ENCODE results near the gene DTL. TPM values are rescaled to one million over a fixed set of nuclear protein-coding genes. Genes with fewer than 3 reads are reported as not detected.

DTL gene
- total and polyA plus RNA-seq, 2 of the 13 experiments (the other 11 are each of a cell fraction or from before 2014, with no cell fraction given): 10.4 to 32.8 TPM

DNA sequence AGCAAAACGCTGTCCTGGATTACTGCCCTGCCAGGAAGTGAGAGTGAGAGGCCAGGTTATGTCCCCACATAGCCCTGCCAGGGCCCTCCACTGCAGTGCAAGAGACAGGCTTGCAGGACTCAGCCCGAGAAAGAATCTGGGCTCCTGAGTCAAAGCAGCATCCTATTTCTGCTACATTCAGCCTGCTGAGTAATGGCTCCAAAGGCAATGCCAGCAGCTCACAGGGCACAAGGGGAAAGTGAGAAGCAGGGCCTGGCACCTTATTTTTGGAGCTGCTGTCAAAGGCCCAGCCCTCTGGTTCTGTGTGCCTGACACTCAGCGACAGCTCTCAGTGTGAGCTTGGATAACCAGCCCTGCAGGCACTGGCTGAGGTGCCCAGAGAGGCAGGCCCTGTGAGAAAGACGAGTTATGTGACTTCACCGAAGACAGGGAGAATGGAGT is 83.9 kb downstream of the DTL start (continued):
- TF ChIP-seq, protein P1, sequence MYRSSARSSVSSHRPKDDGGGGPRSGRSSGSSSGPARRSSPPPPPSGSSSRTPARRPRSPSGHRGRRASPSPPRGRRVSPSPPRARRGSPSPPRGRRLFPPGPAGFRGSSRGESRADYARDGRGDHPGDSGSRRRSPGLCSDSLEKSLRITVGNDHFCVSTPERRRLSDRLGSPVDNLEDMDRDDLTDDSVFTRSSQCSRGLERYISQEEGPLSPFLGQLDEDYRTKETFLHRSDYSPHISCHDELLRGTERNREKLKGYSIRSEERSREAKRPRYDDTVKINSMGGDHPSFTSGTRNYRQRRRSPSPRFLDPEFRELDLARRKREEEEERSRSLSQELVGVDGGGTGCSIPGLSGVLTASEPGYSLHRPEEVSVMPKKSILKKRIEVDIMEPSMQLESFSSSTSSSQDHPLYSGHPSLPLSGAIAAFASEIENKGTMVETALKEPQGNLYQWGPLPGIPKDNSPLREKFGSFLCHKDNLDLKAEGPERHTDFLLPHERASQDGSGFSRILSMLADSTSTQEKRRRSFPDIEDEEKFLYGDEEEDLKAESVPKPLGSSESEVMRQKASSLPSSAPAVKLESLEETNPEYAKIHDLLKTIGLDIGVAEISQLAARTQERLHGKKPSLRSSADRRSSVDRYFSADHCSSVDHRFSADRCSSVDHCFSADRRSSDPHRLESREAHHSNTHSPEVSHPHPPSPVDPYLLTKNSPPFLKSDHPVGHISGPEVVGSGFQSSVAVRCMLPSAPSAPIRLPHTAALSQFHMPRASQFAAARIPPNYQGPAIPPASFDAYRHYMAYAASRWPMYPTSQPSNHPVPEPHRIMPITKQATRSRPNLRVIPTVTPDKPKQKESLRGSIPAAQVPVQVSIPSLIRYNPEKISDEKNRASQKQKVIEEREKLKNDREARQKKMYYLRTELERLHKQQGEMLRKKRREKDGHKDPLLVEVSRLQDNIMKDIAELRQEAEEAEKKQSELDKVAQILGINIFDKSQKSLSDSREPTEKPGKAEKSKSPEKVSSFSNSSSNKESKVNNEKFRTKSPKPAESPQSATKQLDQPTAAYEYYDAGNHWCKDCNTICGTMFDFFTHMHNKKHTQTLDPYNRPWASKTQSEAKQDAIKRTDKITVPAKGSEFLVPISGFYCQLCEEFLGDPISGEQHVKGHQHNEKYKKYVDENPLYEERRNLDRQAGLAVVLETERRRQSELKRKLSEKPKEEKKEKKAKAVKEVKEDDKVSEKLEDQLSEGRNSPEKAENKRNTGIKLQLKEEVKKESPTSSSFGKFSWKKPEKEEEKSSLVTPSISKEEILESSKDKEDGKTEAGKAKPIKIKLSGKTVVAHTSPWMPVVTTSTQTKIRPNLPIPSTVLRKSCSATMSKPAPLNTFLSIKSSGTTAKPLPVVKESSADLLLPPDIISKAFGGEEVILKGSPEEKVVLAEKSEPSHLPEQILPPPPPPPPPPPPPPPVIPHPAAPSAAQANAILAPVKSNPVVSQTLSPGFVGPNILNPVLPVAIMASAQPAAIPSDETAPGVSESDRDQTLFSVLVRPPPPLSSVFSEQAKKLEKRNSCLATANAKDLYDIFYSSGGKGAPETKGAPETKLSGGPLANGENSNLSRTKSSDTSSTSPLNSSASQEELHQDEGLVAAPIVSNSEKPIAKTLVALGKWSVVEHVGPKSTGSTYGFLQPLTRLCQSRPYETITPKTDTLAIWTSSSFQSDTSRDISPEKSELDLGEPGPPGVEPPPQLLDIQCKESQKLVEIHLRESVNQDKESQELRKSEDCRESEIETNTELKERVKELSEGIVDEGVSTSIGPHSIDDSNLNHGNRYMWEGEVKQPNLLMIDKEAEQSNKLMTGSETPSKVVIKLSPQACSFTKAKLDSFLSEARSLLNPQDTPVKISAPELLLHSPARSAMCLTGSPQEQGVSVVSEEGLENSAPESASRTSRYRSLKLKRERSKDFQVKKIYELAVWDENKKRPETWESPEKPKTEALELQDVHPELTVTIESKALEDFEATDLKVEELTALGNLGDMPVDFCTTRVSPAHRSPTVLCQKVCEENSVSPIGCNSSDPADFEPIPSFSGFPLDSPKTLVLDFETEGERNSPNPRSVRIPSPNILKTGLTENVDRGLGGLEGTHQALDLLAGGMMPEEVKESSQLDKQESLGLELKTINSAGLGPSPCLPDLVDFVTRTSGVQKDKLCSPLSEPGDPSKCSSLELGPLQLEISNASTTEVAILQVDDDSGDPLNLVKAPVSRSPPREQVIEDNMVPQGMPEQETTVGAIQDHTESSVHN (CRISPR knock-in tag; IDR thresholded peaks at IDR 0.05): no peak
- TF ChIP-seq, protein P2, sequence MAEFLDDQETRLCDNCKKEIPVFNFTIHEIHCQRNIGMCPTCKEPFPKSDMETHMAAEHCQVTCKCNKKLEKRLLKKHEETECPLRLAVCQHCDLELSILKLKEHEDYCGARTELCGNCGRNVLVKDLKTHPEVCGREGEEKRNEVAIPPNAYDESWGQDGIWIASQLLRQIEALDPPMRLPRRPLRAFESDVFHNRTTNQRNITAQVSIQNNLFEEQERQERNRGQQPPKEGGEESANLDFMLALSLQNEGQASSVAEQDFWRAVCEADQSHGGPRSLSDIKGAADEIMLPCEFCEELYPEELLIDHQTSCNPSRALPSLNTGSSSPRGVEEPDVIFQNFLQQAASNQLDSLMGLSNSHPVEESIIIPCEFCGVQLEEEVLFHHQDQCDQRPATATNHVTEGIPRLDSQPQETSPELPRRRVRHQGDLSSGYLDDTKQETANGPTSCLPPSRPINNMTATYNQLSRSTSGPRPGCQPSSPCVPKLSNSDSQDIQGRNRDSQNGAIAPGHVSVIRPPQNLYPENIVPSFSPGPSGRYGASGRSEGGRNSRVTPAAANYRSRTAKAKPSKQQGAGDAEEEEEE (CRISPR knock-in tag; IDR thresholded peaks at IDR 0.05; ENCODE audit: borderline replicate concordance): no peak
- no peak for TF ChIP-seq ZNF766 (CRISPR knock-in tag; IDR thresholded peaks at IDR 0.05; ENCODE audit: borderline replicate concordance)
- TF ChIP-seq MAFG (CRISPR knock-in tag; IDR thresholded peaks at IDR 0.05): no peak
- TF ChIP-seq ZNF256 (CRISPR knock-in tag; conservative IDR thresholded peaks at IDR 0.05): no peak
- no peak for TF ChIP-seq ZFY (CRISPR knock-in tag; IDR thresholded peaks at IDR 0.05)

Measured in HepG2 (cell line).